ENCODE measurements around the gene SRRM2. TPM values are rescaled to one million over a fixed set of nuclear protein-coding genes. Genes with fewer than 3 reads are reported as not detected.

SRRM2 gene
- total RNA-seq, 3 donors from 2014 or later (not counting 1 experiment from before 2014, with no cell fraction given) = 1,131 to 1,162 (median 1,149) TPM

- Histone ChIP-seq H3K4me1 (ENCODE audit: control insufficient read depth, insufficient read depth, low read length) (no peaks in the 10 kb centered on the region), H3K36me3 (ENCODE audit: control insufficient read depth, insufficient read depth, low read length) (peaks cover 64% of the 10 kb centered on the region), H3K9me3 (ENCODE audit: control insufficient read depth, insufficient read depth, low read length) (no peaks in the 10 kb centered on the region), H3K27me3 (ENCODE audit: control insufficient read depth, insufficient read depth, low read length) (no peaks in the 10 kb centered on the region), H3K4me3 (ENCODE audit: low read length) (no peak overlapping the region), H3K27ac (ENCODE audit: low read length) (no peak overlapping the region)
- intact Hi-C loops (cut with micrococcal nuclease) = no loop called here
- H3K27me3 Mint-ChIP-seq (ENCODE audit: low read depth in 2 of 2) = no peaks in the 10 kb centered on the region
- H3K9me3 Mint-ChIP-seq = no peaks in the 10 kb centered on the region
- no peak for TF ChIP-seq CTCF (IDR thresholded peaks at IDR 0.05)
- H3K36me3 Mint-ChIP-seq = no peaks in the 10 kb centered on the region
- no peak overlapping the region for H3K4me3 Mint-ChIP-seq
- ATAC-seq (no peak), DNase-seq (no peak)
- H3K27ac Mint-ChIP-seq = no peak overlapping the region
- no peaks in the 10 kb centered on the region for H3K4me1 Mint-ChIP-seq
- 96% methylated on average over 14 of the region's 14 CpGs for WGBS (ENCODE audit: insufficient coverage)
These were observed 47.5 kb upstream of the SRRM2 start for GRCh38 chr16:2704983-2705275.

- Mint-ChIP-seq H3K36me3 (no peaks in the 10 kb centered on the region), H3K27ac (no peak overlapping the region), H3K4me1 (no peaks in the 10 kb centered on the region), H3K9me3 (no peaks in the 10 kb centered on the region), H3K27me3 (ENCODE audit: low read depth in 2 of 2) (no peaks in the 10 kb centered on the region), H3K4me3 (no peak overlapping the region)
- H3K27me3 ChIP-seq (ENCODE audit: control insufficient read depth, insufficient read depth, low read length) = no peaks in the 10 kb centered on the region
- no peaks in the 10 kb centered on the region for H3K4me1 ChIP-seq (ENCODE audit: control insufficient read depth, insufficient read depth, low read length)
- H3K36me3 ChIP-seq (ENCODE audit: control insufficient read depth, insufficient read depth, low read length) = peaks cover 61% of the 10 kb centered on the region
- DNase-seq (no peak), ATAC-seq (no peak)
- H3K4me3 ChIP-seq (ENCODE audit: low read length) = no peak overlapping the region
- no peak for TF ChIP-seq CTCF (IDR thresholded peaks at IDR 0.05)
- WGBS (ENCODE audit: insufficient coverage) = 95% methylated on average over 10 of the region's 10 CpGs
- intact Hi-C loops (cut with micrococcal nuclease) = no loop called here
- no peaks in the 10 kb centered on the region for H3K9me3 ChIP-seq (ENCODE audit: control insufficient read depth, insufficient read depth, low read length)
- no peak overlapping the region for H3K27ac ChIP-seq (ENCODE audit: low read length)
These were observed 47.1 kb upstream of the SRRM2 start for GRCh38 chr16:2705351-2705750.

GRCh38 chr16:2706085-2706484, 46.4 kb upstream of the SRRM2 start:
- Mint-ChIP-seq H3K36me3 (no peaks in the 10 kb centered on the region), H3K27me3 (ENCODE audit: low read depth in 2 of 2) (no peaks in the 10 kb centered on the region), H3K27ac (no peak overlapping the region), H3K4me1 (no peaks in the 10 kb centered on the region), H3K9me3 (no peaks in the 10 kb centered on the region), H3K4me3 (no peak overlapping the region)
- Histone ChIP-seq H3K4me3 (ENCODE audit: low read length) (no peak overlapping the region), H3K27ac (ENCODE audit: low read length) (no peak overlapping the region), H3K27me3 (ENCODE audit: control insufficient read depth, insufficient read depth, low read length) (no peaks in the 10 kb centered on the region), H3K36me3 (ENCODE audit: control insufficient read depth, insufficient read depth, low read length) (peaks cover 54% of the 10 kb centered on the region), H3K4me1 (ENCODE audit: control insufficient read depth, insufficient read depth, low read length) (no peaks in the 10 kb centered on the region), H3K9me3 (ENCODE audit: control insufficient read depth, insufficient read depth, low read length) (no peaks in the 10 kb centered on the region)
- TF ChIP-seq CTCF (IDR thresholded peaks at IDR 0.05) = no peak
- WGBS (ENCODE audit: insufficient coverage) = 97% methylated on average over 17 of the region's 17 CpGs
- intact Hi-C loops (cut with micrococcal nuclease) = no loop called here
- no peak for ATAC-seq
- DNase-seq = no peak

GRCh38 chr16:2706611-2707311, 45.7 kb upstream of the SRRM2 start:
- H3K27me3 ChIP-seq (ENCODE audit: control insufficient read depth, insufficient read depth, low read length) = no peaks in the 10 kb centered on the region
- no peak overlapping the region for H3K4me3 ChIP-seq (ENCODE audit: low read length)
- H3K4me1 ChIP-seq (ENCODE audit: control insufficient read depth, insufficient read depth, low read length) = no peaks in the 10 kb centered on the region
- H3K27me3 Mint-ChIP-seq (ENCODE audit: low read depth in 2 of 2) = no peaks in the 10 kb centered on the region
- no peaks in the 10 kb centered on the region for H3K9me3 Mint-ChIP-seq
- intact Hi-C loops (cut with micrococcal nuclease) = no loop called here
- WGBS (ENCODE audit: insufficient coverage) = 97% methylated on average over 22 of the region's 22 CpGs
- TF ChIP-seq CTCF (IDR thresholded peaks at IDR 0.05) = no peak
- ATAC-seq (no peak), DNase-seq (no peak)
- no peaks in the 10 kb centered on the region for H3K36me3 Mint-ChIP-seq
- no peak overlapping the region for H3K27ac ChIP-seq (ENCODE audit: low read length)
- no peaks in the 10 kb centered on the region for H3K4me1 Mint-ChIP-seq
- no peaks in the 10 kb centered on the region for H3K9me3 ChIP-seq (ENCODE audit: control insufficient read depth, insufficient read depth, low read length)
- H3K4me3 Mint-ChIP-seq = no peak overlapping the region
- H3K27ac Mint-ChIP-seq = no peak overlapping the region
- H3K36me3 ChIP-seq (ENCODE audit: control insufficient read depth, insufficient read depth, low read length) = peaks cover 48% of the 10 kb centered on the region
